GM19468 (cell line): Measurements from ENCODE around the gene ZFHX3.

Source experiments
- ATAC-seq: cut with Tn5 transposase; IDR thresholded peaks from one replicate; pipeline ENCODE4 v1.9.1; 2021; ENCODE audit warnings: mild to moderate bottlenecking, moderate library complexity, moderate number of reproducible peaks; ENCODE audit not compliant: unreplicated experiment; ENCODE audit errors: extremely low read depth

Gene ZFHX3

GRCh38 chr16:72985148-72985941 lies 62.6 kb downstream of the ZFHX3 start:
- no peak for ATAC-seq

- no peak for ATAC-seq
Measured at GRCh38 chr16:72983728-72984350, 64.1 kb downstream of the ZFHX3 start.

GRCh38 chr16:72983241-72983640 lies 64.7 kb downstream of the ZFHX3 start:
- ATAC-seq, result no peak

GRCh38 chr16:72979974-72980373 lies 68.0 kb downstream of the ZFHX3 start:
- ATAC-seq, result no peak

- ATAC-seq, result no peak
Measured at GRCh38 chr16:72978212-72978611, 69.7 kb downstream of the ZFHX3 start.

GRCh38 chr16:72977127-72977526 lies 70.8 kb downstream of the ZFHX3 start:
- ATAC-seq, result no peak

GRCh38 chr16:72976438-72977064 lies 71.4 kb downstream of the ZFHX3 start:
- no peak for ATAC-seq

GRCh38 chr16:72975809-72976437 lies 72.0 kb downstream of the ZFHX3 start:
- ATAC-seq, result no peak

GRCh38 chr16:72974142-72974769 lies 73.7 kb downstream of the ZFHX3 start:
- no peak for ATAC-seq

GRCh38 chr16:72972878-72973571 lies 74.9 kb downstream of the ZFHX3 start:
- ATAC-seq, result no peak

- no peak for ATAC-seq
Measured at GRCh38 chr16:72971370-72971769, 76.6 kb downstream of the ZFHX3 start.

- no peak for ATAC-seq
Measured at GRCh38 chr16:72970656-72971055, 77.3 kb downstream of the ZFHX3 start.

- ATAC-seq, result no peak
Measured at GRCh38 chr16:72969812-72970211, 78.1 kb downstream of the ZFHX3 start.

- ATAC-seq, result no peak
Measured at GRCh38 chr16:72969146-72969545, 78.8 kb downstream of the ZFHX3 start.

- no peak for ATAC-seq
Measured at GRCh38 chr16:72967941-72968340, 80.0 kb downstream of the ZFHX3 start.

GRCh38 chr16:72963533-72964315 lies 84.2 kb downstream of the ZFHX3 start:
- no peak for ATAC-seq

- ATAC-seq, result no peak
Measured at GRCh38 chr16:72962347-72962746, 85.6 kb downstream of the ZFHX3 start.

GRCh38 chr16:72961863-72962262 lies 86.1 kb downstream of the ZFHX3 start:
- no peak for ATAC-seq
